H1 (cell line): Measurements from ENCODE around the gene ARHGAP24. TPM values are rescaled to one million over a fixed set of nuclear protein-coding genes. Genes with fewer than 3 reads are reported as not detected.

Experiments used
- CTCF ChIA-PET: fragments of 300-600 bp; sonication (Branson Sonifier 250); formaldehyde crosslinking; loops from one replicate; lab custom pipeline; 2021; ENCODE audit not compliant: partially characterized antibody; lab: Charles Lee
- POLR2A ChIA-PET: fragments of 300-600 bp; sonication (Branson Sonifier 250); formaldehyde crosslinking; loops from one replicate; lab custom pipeline; 2021; ENCODE audit warnings: inconsistent platforms; ENCODE audit not compliant: partially characterized antibody; lab: Charles Lee
- DNase-seq, 2 experiments: peaks; one replicate each; pipeline versions ENCODE4 v3.0.0 to v3.0.0-alpha.2; 2010 to 2022; ENCODE audit warnings: low spot score in 2 of 2, low read depth in 1 of 2, mixed read lengths in 1 of 2
- FAIRE-seq: peaks from 2 replicates; lab custom pipeline; 2011; peaks lifted over from hg19 to GRCh38; lab: Jason Lieb, UNC
- H2AFZ ChIP-seq: 2 replicates; pipeline ENCODE4 v1.8.1; 2012; ENCODE audit warnings: low read length, inconsistent platforms
- H2AK5ac ChIP-seq: 2 replicates; pipeline ENCODE4 v1.6.1; 2013; ENCODE audit warnings: low read depth, low read length
- H2BK120ac ChIP-seq: replicated peaks from 2 replicates; pipeline ENCODE3; 2013; ENCODE audit warnings: low read depth, low read length, inconsistent platforms
- H2BK12ac ChIP-seq: 2 replicates; pipeline ENCODE4 v1.6.1; 2013; ENCODE audit warnings: low read depth, low read length
- H2BK15ac ChIP-seq: 2 replicates; pipeline ENCODE4 v1.6.1; 2013; ENCODE audit warnings: low read length
- H2BK20ac ChIP-seq: 2 replicates; pipeline ENCODE4 v1.6.1; 2013; ENCODE audit warnings: low read length
- H2BK5ac ChIP-seq: 2 replicates; pipeline ENCODE4 v1.6.1; 2013; ENCODE audit warnings: low read depth, low read length
- H3K14ac ChIP-seq: 2 replicates; pipeline ENCODE4 v1.6.1; 2013; ENCODE audit warnings: inconsistent platforms; ENCODE audit not compliant: insufficient read length
- H3K18ac ChIP-seq: 2 replicates; pipeline ENCODE4 v1.6.1; 2013; ENCODE audit warnings: low read length; ENCODE audit errors: extremely low read depth
- H3K23ac ChIP-seq: 2 replicates; pipeline ENCODE4 v1.6.1; 2013; ENCODE audit warnings: inconsistent platforms; ENCODE audit not compliant: insufficient read length
- H3K23me2 ChIP-seq: 2 replicates; pipeline ENCODE4 v1.6.1; 2013; ENCODE audit warnings: low read depth, low read length
- H3K27ac ChIP-seq: 2 replicates; pipeline ENCODE4 v1.6.1; 2011; ENCODE audit warnings: low read depth, low read length, inconsistent platforms
- H3K27me3 ChIP-seq, 4 experiments: replicated peaks in 1 of 4; 1 replicate in 1 of 4; 2 replicates in 3 of 4; pipeline versions ENCODE4 v1.6.1 to v1.8.1; 2011 to 2013; ENCODE audit warnings: low read length in 3 of 4, mild to moderate bottlenecking in 3 of 4, inconsistent platforms in 2 of 4, mixed read lengths in 2 of 4, moderate library complexity in 1 of 4; ENCODE audit not compliant: control insufficient read depth in 3 of 4, insufficient read depth in 3 of 4; ENCODE audit errors: extremely low read depth in 1 of 4
- H3K36me3 ChIP-seq, 4 experiments: 2 replicates each; pipeline versions ENCODE4 v1.6.1 to v1.8.1; 2011 to 2013; ENCODE audit warnings: mild to moderate bottlenecking in 4 of 4, low read length in 3 of 4, moderate library complexity in 2 of 4, control low read depth in 1 of 4, inconsistent platforms in 1 of 4; ENCODE audit not compliant: insufficient read depth in 4 of 4, control insufficient read depth in 2 of 4
- H3K4ac ChIP-seq: replicated peaks from 2 replicates; pipeline ENCODE3; 2013; ENCODE audit warnings: low read length, low read depth, mixed read lengths, inconsistent platforms; ENCODE audit not compliant: insufficient read length
- H3K4me1 ChIP-seq, 4 experiments: replicated peaks in 1 of 4; 1 replicate in 1 of 4; 2 replicates in 3 of 4; pipeline versions ENCODE4 v1.6.1 to v1.8.1; 2011 to 2013; ENCODE audit warnings: low read length in 3 of 4, inconsistent platforms in 2 of 4, mixed read lengths in 1 of 4; ENCODE audit not compliant: insufficient read depth in 4 of 4, control insufficient read depth in 3 of 4
- H3K4me2 ChIP-seq, 2 experiments: 2 replicates each; pipeline versions ENCODE4 v1.6.1 to v1.8.1; 2011 to 2013; ENCODE audit warnings: low read depth in 2 of 2, low read length in 2 of 2, control low read depth in 1 of 2, inconsistent platforms in 1 of 2, mild to moderate bottlenecking in 1 of 2; ENCODE audit not compliant: insufficient read depth in 1 of 2
- H3K4me3 ChIP-seq, 4 experiments: fragments of 200-600, 300-600 bp in 1 of 4; sonication (generic), shearing (Covaris generic), sonication (Bioruptor Twin) in 1 of 4; 2 replicates each; pipeline versions ENCODE4 v1.5.1 to v1.8.1; 2011 to 2016; ENCODE audit warnings: low read length in 4 of 4, low read depth in 3 of 4, control low read depth in 2 of 4, inconsistent platforms in 2 of 4, mild to moderate bottlenecking in 2 of 4, mixed read lengths in 1 of 4, moderate library complexity in 1 of 4; ENCODE audit not compliant: insufficient read depth in 2 of 4; ENCODE audit errors: extremely low read depth in 1 of 4
- H3K56ac ChIP-seq: replicated peaks from 2 replicates; pipeline ENCODE3; 2013; ENCODE audit warnings: low read depth, mild to moderate bottlenecking, mixed read lengths, low read length, inconsistent platforms; ENCODE audit not compliant: insufficient read length
- H3K79me1 ChIP-seq: 2 replicates; pipeline ENCODE4 v1.6.1; 2013; ENCODE audit warnings: low read depth, low read length, control low read depth
- H3K79me2 ChIP-seq, 2 experiments: 2 replicates each; pipeline versions ENCODE4 v1.6.1 to v1.8.1; 2012 to 2013; ENCODE audit warnings: low read length in 2 of 2, mild to moderate bottlenecking in 2 of 2, inconsistent platforms in 1 of 2; ENCODE audit not compliant: insufficient read depth in 2 of 2, control insufficient read depth in 1 of 2
- H3K9ac ChIP-seq, 4 experiments: replicated peaks in 1 of 4; 1 replicate in 1 of 4; 2 replicates in 3 of 4; pipeline versions ENCODE4 v1.6.1 to v1.8.1; 2011 to 2013; ENCODE audit warnings: low read depth in 3 of 4, low read length in 3 of 4, control low read depth in 2 of 4, mild to moderate bottlenecking in 2 of 4, moderate library complexity in 2 of 4, inconsistent platforms in 1 of 4; ENCODE audit errors: extremely low read depth in 1 of 4
- H3K9me3 ChIP-seq, 2 experiments: 2 replicates each; pipeline versions ENCODE4 v1.6.1 to v1.8.1; 2012 to 2013; ENCODE audit warnings: mild to moderate bottlenecking in 2 of 2, moderate library complexity in 2 of 2, control low read depth in 1 of 2, inconsistent platforms in 1 of 2, low read depth in 1 of 2, low read length in 1 of 2, mixed read lengths in 1 of 2; ENCODE audit not compliant: insufficient read depth in 2 of 2
- H4K20me1 ChIP-seq, 2 experiments: replicated peaks in 1 of 2; 2 replicates each; pipeline versions ENCODE3 to v1.8.1; 2011 to 2013; ENCODE audit warnings: inconsistent platforms in 2 of 2, low read length in 2 of 2, mild to moderate bottlenecking in 1 of 2; ENCODE audit not compliant: insufficient read depth in 2 of 2, control insufficient read depth in 1 of 2
- H4K5ac ChIP-seq: 2 replicates; pipeline ENCODE4 v1.6.1; 2013; ENCODE audit warnings: low read length, low read depth, mixed read lengths, inconsistent platforms; ENCODE audit not compliant: insufficient read length
- H4K8ac ChIP-seq: 2 replicates; pipeline ENCODE4 v1.8.0; 2013; ENCODE audit warnings: mild to moderate bottlenecking, moderate library complexity, low read length, inconsistent platforms; ENCODE audit not compliant: insufficient read depth; ENCODE audit errors: extremely low read depth
- H4K91ac ChIP-seq: replicated peaks from 2 replicates; pipeline ENCODE3; 2013; ENCODE audit warnings: low read length, mixed read lengths, inconsistent platforms; ENCODE audit not compliant: insufficient read length
- CBX8 ChIP-seq: fragments of 300-800, 300-1000 bp; sonication (generic); IDR thresholded peaks from 2 replicates; pipeline ENCODE4 v1.7.1; 2016; ENCODE audit warnings: low read depth, low read length, borderline replicate concordance
- CEBPB ChIP-seq: IDR thresholded peaks from 2 replicates; pipeline ENCODE4 v1.6.1; 2012; ENCODE audit warnings: low read depth, low read length
- CHD2 ChIP-seq: IDR thresholded peaks from 2 replicates; pipeline ENCODE4 v1.6.1; 2012; ENCODE audit warnings: low read length, improper control_type of control experiment
- E2F6 ChIP-seq: IDR thresholded peaks from 2 replicates; pipeline ENCODE4 v1.6.1; 2012; ENCODE audit warnings: inconsistent platforms
- EP300 ChIP-seq, 2 experiments: IDR thresholded peaks; 1 replicate in 1 of 2; 2 replicates in 1 of 2; pipeline ENCODE4 v1.6.1; 2011 to 2012; ENCODE audit warnings: low read depth in 2 of 2, low read length in 2 of 2, mild to moderate bottlenecking in 2 of 2, borderline replicate concordance in 1 of 2, inconsistent platforms in 1 of 2, moderate library complexity in 1 of 2
- PHF8 ChIP-seq: fragments of 200-600 bp; sonication (generic); conservative IDR thresholded peaks from 2 replicates; pipeline ENCODE4 v1.7.1; 2012; ENCODE audit warnings: low read depth, mild to moderate bottlenecking, inconsistent platforms, low read length, moderate library complexity
- SP2 ChIP-seq: IDR thresholded peaks from 2 replicates; pipeline ENCODE4 v1.6.1; 2012; ENCODE audit warnings: mild to moderate bottlenecking, low read length, inconsistent platforms
- SRF ChIP-seq: IDR thresholded peaks from 2 replicates; pipeline ENCODE4 v1.6.1; 2011; ENCODE audit warnings: mild to moderate bottlenecking, low read depth, low read length, moderate library complexity
- TCF12 ChIP-seq: IDR thresholded peaks from 2 replicates; pipeline ENCODE4 v1.6.1; 2011; ENCODE audit warnings: low read depth, mild to moderate bottlenecking, low read length
- ZNF274 ChIP-seq: IDR thresholded peaks from 2 replicates; pipeline ENCODE4 v1.7.0; 2012; ENCODE audit warnings: low read length, borderline replicate concordance; ENCODE audit errors: extremely low read depth
- WGBS, 2 experiments: shearing (Covaris generic) in 1 of 2; methylation state at CpG; one replicate each; pipeline versions ENCODE4 v1.1.6 to v1.1.7; 2013 to 2015; ENCODE audit warnings: low lambda C conversion rate in 2 of 2, mixed read lengths in 2 of 2, inconsistent platforms in 1 of 2, low coverage in 1 of 2, missing lambda C conversion rate in 1 of 2; ENCODE audit not compliant: insufficient replicate concordance in 2 of 2, insufficient coverage in 1 of 2, insufficient read length in 1 of 2; ENCODE audit errors: extremely low coverage in 1 of 2, missing lambda C conversion rate in 1 of 2; 5-methylcytosine and 5-hydroxymethylcytosine counted together
- polyA plus RNA-seq, 7 experiments: library from polyadenylated mRNA; depleted of rRNA in 3 of 7; stranded (reverse) in 5 of 7; unstranded in 2 of 7; fragments of >200 nt in 5 of 7; fragments of 200-250 nt in 2 of 7; gene quantifications; 1 replicate in 5 of 7; 2 replicates in 1 of 7; 4 replicates in 1 of 7; pipeline versions ENCODE4 v1.2.1 to v1.2.3, GENCODE V29; 2011 to 2013; ENCODE audit warnings: missing spikeins in 2 of 7, mixed read lengths in 2 of 7
- total RNA-seq: library from RNA; stranded (reverse); fragmentation: NEBNext Ultra II Directional; extraction: Animal tissue kit (Norgen Biotek cat#: 25700); gene quantifications from 2 replicates; pipeline ENCODE4 v1.2.1, GENCODE V29; 2021

The ARHGAP24 gene
- total and polyA plus RNA-seq, 2 of the 8 experiments (the other 6 are each of a cell fraction or from before 2014, with no cell fraction given): 0.08 to 0.50 TPM

- no peak overlapping the region for H3K14ac ChIP-seq
- WGBS, 2 experiments: 84% methylated on average over 5 of the region's 5 CpGs; no CpG with 5 or more reads in 1 of the 2 experiments
- no peaks in the 10 kb centered on the region for H3K23me2 ChIP-seq
- H3K79me1 ChIP-seq: no peaks in the 10 kb centered on the region
- POLR2A ChIA-PET: no interaction called here
- H2BK12ac ChIP-seq: no peak overlapping the region
- no peaks in the 10 kb centered on the region for H3K79me2 ChIP-seq
- no peaks in the 10 kb centered on the region; a peak in 1 of 7 replicates for H3K27me3 ChIP-seq
- no peak overlapping the region for H4K91ac ChIP-seq
- H2BK20ac ChIP-seq: no peak overlapping the region
- H3K27ac ChIP-seq: no peak overlapping the region
- no peak overlapping the region for H3K56ac ChIP-seq
- no peak overlapping the region for H3K18ac ChIP-seq
- H3K4ac ChIP-seq: no peak overlapping the region
- no peak overlapping the region for H2BK120ac ChIP-seq
- no peak overlapping the region for H3K9ac ChIP-seq
- H2AFZ ChIP-seq: no peak overlapping the region
- no peak overlapping the region for H3K4me2 ChIP-seq
- no peaks in the 10 kb centered on the region for H3K36me3 ChIP-seq
- H2BK5ac ChIP-seq: no peak overlapping the region
- TF ChIP-seq ZNF274 (no peak), E2F6 (no peak), SP2 (no peak), CBX8 (no peak), SRF (no peak), TCF12 (no peak), CHD2 (no peak), CEBPB (no peak), PHF8 (no peak), EP300 (IDR thresholded peaks at IDR 0.05; ENCODE audit: borderline replicate concordance in 1 of 2, low read depth in 2 of 2, low read length in 2 of 2) (no peak)
- no peaks in the 10 kb centered on the region for H3K9me3 ChIP-seq
- H4K20me1 ChIP-seq: no peaks in the 10 kb centered on the region
- FAIRE-seq (no peak), DNase-seq (no peak)
- H3K23ac ChIP-seq: no peak overlapping the region
- no peak overlapping the region for H2AK5ac ChIP-seq
- H3K4me3 ChIP-seq: no peak overlapping the region
- CTCF ChIA-PET: no interaction called here
- H4K8ac ChIP-seq: no peak overlapping the region
- no peak overlapping the region for H4K5ac ChIP-seq
- no peak overlapping the region for H2BK15ac ChIP-seq
- peaks cover 0 to 10% (median 5%) of the 10 kb centered on the region in 4 experiments; a peak in 4 of 7 replicates for H3K4me1 ChIP-seq
These were observed 202.1 kb downstream of the ARHGAP24 start for GRCh38 chr4:85676850-85677590.
